GM13976 (cell line): ENCODE results near the gene MSRB2.

Source experiments
- DNase-seq: peaks from one replicate; pipeline ENCODE4 v3.0.0; 2012; ENCODE audit warnings: low spot score
- CTCF ChIP-seq: IDR thresholded peaks from 2 replicates; pipeline ENCODE4 v1.5.1; 2012; ENCODE audit warnings: borderline replicate concordance, mild to moderate bottlenecking; ENCODE audit not compliant: insufficient read depth; ENCODE audit errors: extremely low read depth, missing control alignments, control extremely low read depth
- in situ Hi-C: fragments of 300-500 bp; cut with MboI; formaldehyde crosslinking; loops from one replicate; pipeline ENCODE4 v1.12.0; 2022; ENCODE audit warnings: low sequenced_read_pairs, mixed read lengths, inconsistent platforms; ENCODE audit not compliant: unreplicated experiment

MSRB2 gene

GRCh38 chr10:23053036-23053435 is 42.3 kb upstream of the MSRB2 start:
- no peak for TF ChIP-seq CTCF
- in situ Hi-C loops, result no loop called here
- no peak for DNase-seq

- in situ Hi-C loops, result no loop called here
- TF ChIP-seq CTCF, result no peak
Measured at GRCh38 chr10:23055424-23056185, 39.8 kb upstream of the MSRB2 start.

GRCh38 chr10:23056186-23056579 is 39.2 kb upstream of the MSRB2 start:
- in situ Hi-C loops, result no loop called here
- no peak for TF ChIP-seq CTCF
- no peak for DNase-seq

More at GRCh38 chr10:23055424-23056185, 39.8 kb upstream of the MSRB2 start:
- no peak for DNase-seq

- no peak for DNase-seq
- no peak for TF ChIP-seq CTCF
- in situ Hi-C loops, result no loop called here
Measured at GRCh38 chr10:23058366-23058765, 37.0 kb upstream of the MSRB2 start.

DNA sequence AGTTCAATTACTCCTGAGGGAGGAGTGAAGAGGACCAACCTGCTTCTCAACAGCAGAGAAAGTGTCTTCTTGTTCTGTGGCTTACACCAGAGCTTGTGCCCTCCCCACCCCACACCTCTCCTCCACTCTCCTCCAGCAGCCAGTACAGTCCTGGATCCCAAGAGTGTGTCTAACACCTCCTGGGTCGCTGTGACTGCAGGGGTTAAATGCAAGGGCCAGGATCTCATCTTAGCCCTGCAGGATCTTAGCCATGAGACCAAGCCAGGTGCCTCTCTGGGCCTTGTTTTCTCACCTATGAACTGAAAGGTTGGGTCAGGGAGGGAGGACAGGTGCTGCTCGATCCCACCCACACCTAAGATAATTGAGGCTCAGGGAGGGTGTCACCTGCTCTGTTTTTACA is 34.5 kb upstream of the MSRB2 start:
- DNase-seq, result no peak
- in situ Hi-C loops, result no loop called here
- no peak for TF ChIP-seq CTCF

DNA sequence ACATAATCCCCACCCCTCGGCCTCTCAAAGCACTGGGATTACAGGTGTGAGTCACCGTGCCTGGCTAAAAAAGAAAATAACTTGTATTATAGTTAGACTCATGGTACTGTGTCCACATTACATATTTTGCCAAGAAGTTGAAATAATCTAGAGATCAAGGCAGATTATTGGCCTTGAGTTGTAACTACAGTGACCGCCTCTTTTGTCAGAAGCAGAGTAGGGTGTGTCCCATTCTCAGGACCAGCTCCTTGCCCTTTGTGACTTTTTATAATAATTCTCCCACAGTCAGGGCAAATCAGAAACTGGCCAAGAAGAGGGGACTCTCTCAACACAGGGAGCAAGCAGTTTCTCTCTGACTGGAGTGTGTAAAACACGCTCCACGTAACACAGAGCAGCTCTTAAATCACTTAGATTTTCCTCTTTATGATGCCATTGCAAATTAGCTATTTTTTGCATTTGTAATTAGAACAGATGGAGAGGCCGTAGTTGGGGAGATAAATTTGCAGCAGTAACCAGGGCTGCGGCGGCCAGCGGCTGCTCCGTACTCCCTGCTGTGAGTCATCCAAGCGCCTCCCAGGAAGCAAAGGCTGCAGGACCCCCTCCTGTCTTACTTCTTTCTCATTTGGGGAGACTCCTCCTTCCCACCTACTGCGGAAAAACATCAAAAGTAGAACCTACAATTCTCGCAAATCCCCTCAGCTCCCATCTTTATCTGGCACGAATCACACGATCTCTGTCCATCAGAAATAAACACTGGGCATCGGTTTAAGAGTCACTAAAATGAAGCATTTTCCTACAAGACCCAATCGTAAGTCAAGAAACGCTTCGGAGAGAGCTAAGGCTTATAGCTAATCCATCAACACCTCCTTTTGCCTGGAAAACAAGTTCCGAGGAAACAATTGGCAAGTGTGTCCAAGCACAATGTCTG is 32.1 kb upstream of the MSRB2 start:
- TF ChIP-seq CTCF, result no peak
- in situ Hi-C loops, result no loop called here
- no peak for DNase-seq
